HG02970 (cell line): ENCODE results near the gene CCSER2.
A peak's percentile ranks its signal among the peaks of the same experiment; 100 is the strongest.
"Not testable (repeated sequence)": the region's sequence is repeated elsewhere in the genome, so short reads cannot be mapped to it uniquely, and the experiment has no call there.

Experiments
- ATAC-seq: cut with Tn5 transposase; IDR thresholded peaks from one replicate; pipeline ENCODE4 v1.9.1; 2021; ENCODE audit warnings: mild to moderate bottlenecking, moderate library complexity, moderate number of reproducible peaks; ENCODE audit not compliant: unreplicated experiment, low FRiP score

Gene CCSER2

DNA sequence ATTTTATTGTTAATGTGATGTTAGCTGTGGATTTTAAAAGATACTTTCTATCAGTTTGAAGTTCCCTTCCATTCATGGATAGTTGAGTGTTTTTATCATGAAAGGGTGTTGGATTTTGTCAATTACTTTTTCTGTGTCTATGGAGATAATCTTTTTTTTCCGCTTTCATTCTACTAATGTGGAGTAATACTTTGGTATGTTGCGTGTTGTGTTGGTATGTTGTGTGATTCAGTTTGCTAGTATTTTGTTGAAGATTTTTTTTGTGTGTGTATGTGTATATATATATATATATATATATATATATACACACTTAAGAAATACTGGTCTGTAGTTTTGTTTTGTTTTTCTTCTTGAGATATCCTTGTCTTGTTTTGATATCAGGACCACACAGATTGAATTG is 100.3 kb downstream of the CCSER2 start:
- ATAC-seq = no peak

DNA sequence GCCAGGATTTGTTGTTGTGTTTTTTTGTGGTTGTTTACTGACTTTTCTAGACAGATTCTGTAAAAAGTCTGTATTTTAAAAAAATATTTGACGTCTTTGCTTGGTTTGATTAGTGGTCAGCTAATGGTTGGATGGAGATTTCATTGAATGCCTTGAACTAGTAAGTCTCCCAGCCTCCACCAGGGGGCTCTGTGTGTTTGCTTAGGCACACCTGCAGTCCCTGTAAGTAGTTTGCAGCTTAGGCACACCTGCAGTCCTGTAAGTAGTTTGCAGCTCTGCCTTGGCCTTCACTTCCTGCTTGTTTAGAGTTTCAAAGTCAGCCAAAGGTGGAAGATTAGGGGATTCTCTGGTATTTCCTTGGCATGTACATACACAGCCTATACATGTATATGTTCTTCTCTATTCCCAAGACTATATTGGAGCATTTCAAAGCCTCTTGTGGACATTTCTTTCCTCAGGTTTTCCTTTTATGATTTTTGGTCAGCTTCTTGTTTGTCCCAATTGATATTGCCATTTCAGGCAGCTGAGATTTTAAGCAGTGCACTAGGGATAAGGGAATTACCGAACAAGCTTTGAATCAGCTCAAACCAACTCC is 101.6 kb downstream of the CCSER2 start:
- peak; percentile 90 for ATAC-seq

DNA sequence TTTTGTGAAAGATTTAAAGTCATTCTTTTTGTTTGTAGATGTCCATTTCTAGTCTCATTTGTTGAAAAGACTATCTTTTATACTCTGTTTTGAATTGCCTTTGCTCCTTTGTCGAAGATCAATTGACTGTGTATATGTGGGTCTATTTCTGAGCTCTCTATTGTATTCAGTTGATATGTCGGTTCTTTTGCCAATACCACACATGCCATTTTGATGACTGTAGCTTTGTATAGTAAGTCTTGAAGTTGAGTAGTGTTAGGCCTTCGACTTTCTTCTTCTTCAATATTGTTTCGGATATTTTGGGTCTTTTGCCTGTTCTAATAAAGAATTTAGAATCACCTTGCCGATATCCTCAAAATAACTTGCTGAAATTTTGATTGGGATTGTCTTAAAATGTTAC is 104.5 kb downstream of the CCSER2 start:
- ATAC-seq = no peak

DNA sequence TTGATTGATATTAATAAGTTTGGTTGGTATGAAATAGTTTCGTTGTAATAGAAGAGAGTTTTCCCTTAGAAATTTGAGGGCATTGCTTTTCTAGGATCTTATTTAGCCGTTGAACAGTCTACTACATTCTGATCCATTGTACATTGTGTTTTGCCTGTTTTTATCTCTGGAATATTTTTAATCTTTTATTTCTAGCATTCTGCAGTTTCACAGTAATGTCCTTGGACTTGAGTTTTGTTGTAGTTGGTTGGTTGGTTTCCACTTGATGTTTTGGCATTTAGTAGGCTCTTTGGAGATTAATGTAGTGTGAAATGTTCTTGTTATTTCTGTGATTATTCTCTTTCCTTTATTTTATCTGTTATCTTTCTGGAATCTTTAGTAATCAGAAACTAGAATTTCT is 112.4 kb downstream of the CCSER2 start:
- ATAC-seq = no peak

DNA sequence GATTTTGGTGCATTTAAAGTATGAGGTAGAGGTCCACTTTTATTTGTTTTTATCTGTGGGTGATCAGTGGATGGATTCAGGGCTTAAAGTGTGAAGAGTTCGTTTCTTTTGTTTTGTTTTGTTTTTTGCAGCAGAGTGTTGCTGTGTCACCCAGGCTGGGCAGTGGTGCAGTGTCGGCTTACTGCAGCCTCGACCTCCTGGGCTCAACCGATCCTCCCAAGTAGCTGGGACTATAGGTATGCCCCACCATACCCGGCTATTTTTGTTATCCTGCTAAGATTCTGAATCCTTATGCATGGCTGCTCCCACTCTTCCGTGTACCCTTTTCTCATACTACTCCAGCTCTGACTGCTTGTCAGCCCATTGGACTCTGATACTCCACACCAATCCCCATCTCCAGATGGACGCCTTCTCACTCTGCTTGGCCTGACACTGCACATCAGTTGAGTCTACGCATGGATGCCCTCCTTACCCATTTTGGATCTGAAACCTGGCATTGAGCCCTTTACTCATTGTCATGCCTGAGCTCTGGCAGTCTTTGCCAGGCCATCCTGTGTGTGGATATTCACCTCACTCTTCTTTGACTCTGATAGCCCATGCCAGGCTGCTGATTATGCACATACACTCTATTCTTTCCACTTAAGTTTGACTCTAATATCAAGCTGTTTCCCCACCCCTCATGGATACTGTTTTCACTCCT is 119.5 kb downstream of the CCSER2 start:
- ATAC-seq = no peak

DNA sequence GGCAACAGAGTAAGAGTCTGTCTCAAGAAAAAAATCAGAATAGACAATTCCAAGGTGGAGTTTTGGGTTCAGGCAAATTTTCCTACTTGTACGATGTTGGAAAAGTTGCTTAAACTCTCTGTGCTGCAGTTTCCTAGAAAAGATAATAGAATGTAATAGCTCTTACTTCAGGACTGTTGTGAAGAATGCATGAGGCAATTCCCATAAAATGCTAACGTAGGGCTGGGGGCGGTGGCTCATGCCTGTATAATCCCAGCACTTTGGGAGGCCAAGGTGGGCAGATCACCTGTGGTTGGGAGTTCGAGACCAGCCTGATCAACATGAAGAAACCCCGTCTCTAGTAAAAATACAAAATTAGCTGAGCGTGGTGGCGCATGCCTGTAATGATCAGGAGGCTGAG is 121.0 kb downstream of the CCSER2 start:
- not testable (repeated sequence) for ATAC-seq

DNA sequence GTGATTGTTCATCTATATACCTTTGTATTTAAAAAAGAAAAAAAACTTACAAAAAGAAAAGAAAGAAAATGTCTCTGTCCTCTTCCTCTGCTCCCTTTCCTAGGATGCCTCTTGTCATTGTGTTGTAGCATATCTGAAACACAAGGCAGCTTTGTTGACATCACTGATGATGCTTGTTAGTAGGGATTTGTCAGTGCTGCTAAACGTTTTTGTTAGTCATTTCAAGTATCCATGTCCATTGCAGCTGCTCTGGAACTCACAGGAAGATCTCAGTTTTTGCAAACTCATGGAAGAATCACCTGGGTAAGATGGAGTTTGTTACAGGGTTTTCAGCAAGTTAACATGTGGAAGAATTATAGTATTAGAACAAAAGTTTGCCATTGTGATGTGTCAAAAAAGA is 123.6 kb downstream of the CCSER2 start:
- ATAC-seq = no peak

DNA sequence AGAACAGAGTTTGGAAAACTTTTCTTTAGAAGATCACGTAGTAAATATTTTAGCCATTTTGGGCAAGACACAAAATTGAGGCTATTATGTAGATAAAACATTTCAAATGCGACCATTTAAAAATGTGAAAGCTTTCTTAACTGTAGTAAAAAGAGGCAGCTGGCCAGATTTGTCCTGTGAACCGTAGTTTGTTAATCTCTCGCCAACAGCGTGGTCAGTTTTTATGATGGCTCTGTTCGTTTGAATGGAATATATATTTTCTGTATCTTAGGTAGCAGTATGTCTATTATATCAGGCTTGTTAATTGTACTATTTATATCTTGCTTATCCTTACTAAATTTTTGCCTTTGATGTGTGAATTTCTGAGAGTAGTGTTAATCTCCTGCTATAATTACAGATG is 124.9 kb downstream of the CCSER2 start:
- no peak for ATAC-seq

DNA sequence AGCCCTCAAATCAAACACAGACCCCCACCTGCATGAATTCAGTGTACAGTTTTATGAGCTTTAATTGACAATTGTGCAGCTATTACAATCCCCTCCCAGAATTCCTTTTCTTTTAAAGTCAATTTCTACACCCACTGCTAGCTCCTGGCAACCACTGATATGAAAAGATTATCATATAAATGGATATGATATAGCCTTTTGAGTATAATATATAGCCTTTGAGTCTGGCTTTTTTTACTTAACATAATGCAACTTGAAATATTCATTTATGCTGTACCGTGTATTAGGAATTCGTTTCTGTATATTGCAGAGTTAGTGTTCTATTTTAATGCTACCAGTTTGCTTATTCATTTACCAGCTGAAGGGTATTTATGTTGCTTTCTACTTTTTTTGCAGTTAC is 127.7 kb downstream of the CCSER2 start:
- no peak for ATAC-seq

DNA sequence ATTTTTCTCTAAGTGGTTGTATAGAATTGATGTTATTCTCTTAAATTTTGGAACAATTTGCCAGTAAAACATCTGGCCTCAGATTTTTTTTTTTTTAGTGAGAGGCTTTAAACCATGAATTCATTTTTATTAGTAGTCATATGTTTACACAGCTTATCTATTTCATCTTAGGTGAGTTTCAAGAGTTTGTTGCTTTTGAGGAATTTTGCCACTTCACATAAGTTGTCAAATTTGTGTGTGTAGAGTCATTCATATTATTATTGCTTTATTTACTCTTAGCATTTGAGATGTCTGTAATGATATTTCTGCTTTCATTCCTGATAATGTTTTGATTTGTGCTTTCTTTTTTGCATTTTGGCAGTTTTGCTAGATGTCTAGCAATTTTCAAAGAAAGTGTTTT is 132.1 kb downstream of the CCSER2 start:
- no peak for ATAC-seq

DNA sequence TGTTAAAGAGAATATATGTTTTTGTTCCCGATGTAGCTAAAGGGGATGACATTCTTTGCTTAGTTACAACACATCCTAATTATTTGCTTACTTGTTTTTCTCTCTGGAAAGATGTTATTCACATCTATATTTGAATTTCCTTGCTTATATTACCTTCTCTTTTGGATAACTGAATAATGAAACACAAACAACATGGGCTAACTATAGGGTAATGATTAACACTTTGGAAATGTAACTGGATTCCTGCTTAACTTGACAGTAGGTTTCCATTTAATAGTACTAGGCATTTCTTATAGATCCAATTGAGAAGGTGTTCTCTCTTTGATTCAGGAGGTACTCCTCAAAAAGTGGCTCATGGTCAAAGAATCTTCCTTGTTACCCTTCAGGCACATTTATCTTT is 141.1 kb downstream of the CCSER2 start:
- ATAC-seq = no peak

DNA sequence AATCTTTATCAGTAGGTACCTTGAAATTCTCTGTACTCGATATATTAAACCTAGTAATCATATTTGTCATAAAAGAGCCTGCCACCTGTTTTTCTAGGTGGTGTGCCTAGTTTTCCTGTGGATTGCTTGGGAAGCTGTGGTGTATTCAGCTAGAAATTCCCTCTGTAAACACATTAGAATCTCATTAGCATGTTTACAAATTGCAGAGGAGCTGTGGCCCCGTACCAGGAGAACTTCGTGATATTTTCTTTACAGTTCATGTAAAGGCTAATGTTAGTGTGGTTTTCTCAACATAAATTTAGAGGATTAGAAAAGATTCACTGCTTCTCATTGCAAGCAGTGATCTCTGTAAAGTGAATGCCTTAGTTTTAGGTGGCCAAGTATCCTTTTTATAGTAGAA is 144.7 kb downstream of the CCSER2 start:
- no peak for ATAC-seq

DNA sequence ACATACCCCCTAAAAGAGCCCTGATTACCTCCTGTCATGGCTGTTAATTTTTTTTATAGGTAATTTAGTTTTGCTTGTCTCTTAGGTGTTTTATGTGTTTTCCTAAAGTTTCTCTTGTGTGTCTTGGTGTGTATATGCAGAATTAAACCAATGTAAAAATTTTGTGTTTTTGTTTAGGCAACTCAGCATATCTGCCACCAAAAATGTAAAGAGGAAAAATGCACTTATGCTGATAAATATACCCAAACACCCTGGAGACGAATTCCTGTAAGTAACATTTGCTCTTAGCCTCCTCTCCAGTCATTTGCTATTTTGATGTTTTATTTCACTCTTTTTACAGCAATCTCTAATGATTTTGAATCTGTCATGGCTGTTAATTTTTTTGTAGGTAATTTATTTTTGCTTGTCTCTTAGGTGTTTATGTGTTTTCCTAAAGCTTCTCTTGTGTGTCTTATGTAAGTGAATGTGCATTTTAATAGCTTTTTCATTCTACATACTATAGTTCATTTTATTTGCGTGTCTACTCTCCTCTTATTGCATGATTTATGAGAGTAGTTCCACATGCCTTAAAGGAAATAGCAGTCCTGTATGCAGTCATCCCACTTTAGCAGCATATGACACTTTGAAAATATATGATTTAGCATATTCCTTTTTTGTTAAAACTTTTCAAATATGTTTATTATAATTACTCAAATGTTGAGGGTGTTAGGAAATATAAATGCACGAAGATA is 149.2 kb downstream of the CCSER2 start:
- ATAC-seq = no peak

DNA sequence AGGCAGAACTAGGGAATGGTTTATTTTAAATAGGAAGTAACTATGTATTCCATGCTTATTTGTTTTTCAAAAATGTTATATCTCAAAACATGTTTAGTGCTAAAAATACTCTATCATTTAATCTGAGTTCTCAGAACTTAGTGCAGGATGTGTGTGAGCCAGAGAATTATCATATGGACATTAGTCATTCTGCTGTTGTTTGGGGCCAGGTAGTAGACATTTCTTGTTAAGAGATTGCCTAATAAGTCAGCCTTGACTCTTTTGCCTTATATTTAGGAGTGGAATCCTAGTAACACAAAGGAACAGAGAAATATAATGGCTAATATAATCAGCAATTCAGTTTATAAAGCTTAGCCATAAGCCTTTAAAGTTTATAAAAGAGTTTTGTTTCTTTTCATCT is 149.8 kb downstream of the CCSER2 start:
- no peak for ATAC-seq

DNA sequence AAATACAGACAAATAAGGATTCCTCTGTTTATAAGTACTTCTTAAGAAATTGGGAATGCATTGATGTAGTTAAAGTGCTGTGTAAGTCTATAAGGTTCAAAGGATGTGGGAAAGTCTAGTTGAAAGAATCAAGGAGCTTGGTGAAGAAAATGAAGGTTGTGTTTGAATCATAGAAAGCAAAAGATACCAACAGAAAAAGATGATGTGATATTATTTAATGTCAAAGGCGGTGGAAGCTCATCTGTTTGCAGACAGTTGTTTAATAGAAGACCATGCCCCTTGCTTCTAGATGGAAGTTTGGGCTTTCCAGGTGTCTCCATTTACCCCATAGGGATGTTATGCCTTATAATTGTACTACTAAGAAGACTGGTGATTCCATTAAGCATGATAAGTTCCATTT is 150.3 kb downstream of the CCSER2 start:
- ATAC-seq = no peak

DNA sequence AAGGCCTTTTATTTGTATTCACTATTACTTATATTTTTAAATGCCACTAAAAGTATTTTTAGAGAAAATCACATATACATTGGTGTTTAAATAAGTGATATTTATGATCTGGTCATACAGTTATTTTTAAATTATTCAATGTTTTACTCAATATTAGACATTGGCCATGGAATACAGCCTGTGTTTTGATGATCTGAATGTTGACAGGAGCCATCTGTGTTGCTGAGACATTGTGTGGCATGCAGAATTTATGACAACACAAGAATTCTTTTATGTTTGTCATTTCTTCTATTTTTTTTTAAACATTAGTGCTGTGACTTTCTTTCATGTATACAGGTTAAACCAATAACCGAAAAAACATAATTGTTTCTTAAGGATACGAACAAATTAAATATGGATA is 156.2 kb downstream of the CCSER2 start:
- no peak for ATAC-seq

DNA sequence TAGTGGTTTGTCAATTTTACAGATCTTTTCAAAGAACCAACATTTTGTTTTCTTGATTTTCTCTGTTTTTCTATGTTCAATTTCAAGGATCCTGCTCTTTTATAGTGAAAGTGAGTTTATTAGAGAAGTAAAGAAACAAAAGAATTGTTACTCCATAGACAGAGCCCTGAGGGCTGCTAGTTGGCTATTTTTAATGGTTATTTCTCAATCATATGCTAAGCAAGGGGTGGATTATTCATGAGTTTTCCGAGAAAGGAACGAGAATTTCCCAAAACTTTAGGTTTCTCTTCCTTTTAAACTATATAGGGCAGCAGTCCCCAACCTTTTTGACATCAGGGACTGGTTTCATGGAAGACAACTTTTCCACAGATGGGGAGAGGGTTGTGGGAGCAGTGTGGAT is 165.0 kb downstream of the CCSER2 start:
- ATAC-seq = no peak

DNA sequence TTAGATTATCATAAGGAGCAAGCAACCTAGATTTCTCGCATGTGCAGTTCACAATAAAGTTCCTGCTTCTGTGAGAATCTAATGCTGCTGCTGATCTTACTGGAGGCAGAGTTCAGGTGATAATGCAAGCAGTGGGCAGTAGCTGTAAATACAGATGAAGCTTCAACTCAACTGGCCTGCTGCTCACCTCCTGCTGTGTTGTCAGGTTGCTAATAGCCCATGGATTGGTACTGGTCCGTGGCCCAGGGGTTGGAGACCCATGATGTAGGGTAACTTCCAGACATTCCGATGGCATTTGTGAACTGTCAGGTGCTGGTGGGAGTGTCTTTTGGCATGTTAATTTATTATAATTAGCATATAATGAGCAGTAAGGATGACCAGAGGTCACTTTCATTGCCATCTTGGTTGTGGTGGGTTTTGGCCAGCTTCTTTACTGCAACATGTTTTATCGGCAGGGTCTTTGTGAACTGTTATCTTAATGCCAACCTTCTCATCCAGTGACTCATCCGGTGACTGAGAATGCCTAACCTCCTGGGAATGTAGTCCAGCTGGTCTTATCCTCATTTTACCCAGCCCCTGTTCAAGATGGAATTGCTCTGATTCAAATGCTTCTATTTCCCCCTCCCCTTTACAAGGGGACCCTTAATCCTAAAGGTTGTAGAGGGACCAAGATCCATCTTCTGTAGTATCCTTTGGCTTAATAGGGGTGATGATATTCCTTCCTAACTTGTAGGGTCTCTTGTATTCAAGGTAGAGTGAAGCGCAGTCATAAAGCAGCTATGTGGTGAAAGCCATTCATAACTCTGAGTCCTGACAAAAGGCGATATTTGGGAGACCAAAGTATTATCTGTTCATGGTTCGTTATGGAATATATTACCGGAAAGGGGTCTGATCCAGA is 165.8 kb downstream of the CCSER2 start:
- no peak for ATAC-seq

DNA sequence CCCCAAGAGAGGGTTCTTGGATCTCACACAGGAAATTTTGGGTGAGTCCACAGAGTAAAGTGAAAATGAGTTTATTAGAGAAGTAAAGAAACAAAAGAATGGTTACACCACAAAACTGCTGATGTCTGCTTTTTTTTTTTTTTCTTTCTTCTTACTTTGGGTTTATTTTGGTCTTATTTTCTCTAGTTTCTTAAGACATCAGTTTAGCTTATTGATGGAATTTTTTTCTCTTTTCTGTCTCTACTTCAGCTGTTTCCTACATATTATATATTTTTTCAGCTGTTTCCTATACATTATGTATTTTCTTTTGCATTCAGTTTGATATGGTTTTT is 166.4 kb downstream of the CCSER2 start:
- no peak for ATAC-seq

DNA sequence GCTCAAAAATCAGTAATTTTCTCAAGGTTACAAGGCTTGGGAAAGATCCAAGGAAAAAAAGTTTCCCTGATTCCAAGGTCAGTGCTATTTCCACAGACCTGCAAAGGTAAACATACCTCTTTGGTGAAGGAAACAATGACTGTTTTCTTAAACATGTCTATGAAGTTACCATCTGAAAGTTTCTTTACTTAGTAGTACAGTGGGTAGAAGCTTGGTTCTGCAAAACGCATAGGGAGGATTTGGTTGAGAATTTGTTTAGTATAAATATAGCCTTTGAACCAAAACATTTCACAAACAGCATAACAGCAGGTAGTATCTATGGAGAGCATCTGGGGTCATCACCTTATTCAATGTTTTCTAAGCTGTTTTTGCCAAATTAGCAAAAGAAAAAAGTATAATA is 169.6 kb downstream of the CCSER2 start:
- no peak for ATAC-seq

DNA sequence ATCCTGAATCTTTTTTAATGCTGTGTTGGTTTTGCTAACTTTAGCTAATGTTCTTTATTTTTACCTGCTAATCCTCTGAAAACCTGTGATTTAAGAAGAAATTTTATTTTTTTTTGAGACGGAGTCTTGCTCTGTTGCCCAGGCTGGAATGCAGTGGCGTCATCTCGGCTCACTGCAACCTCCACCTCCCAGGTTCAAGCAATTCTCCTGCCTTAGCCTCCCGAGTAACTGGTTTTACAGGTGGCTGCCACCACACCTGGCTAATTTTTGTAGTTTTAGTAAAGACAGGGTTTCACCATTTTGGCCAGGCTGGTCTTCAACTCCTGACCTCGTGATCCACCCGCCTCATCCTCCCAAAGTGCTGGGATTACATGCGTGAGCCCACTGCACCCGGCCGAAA is 170.7 kb downstream of the CCSER2 start:
- not testable (repeated sequence) for ATAC-seq
